ENCODE results near the gene SUGCT.

The SUGCT gene

GRCh38 chr7:40866601-40867000, 731.8 kb downstream of the SUGCT start:
- no peak overlapping the region for H3K4me3 ChIP-seq (replicated peaks; ENCODE audit: low read depth, low read length)
- no peak for DNase-seq (ENCODE audit: extremely low read depth, low read depth)
- TF ChIP-seq, protein P1, sequence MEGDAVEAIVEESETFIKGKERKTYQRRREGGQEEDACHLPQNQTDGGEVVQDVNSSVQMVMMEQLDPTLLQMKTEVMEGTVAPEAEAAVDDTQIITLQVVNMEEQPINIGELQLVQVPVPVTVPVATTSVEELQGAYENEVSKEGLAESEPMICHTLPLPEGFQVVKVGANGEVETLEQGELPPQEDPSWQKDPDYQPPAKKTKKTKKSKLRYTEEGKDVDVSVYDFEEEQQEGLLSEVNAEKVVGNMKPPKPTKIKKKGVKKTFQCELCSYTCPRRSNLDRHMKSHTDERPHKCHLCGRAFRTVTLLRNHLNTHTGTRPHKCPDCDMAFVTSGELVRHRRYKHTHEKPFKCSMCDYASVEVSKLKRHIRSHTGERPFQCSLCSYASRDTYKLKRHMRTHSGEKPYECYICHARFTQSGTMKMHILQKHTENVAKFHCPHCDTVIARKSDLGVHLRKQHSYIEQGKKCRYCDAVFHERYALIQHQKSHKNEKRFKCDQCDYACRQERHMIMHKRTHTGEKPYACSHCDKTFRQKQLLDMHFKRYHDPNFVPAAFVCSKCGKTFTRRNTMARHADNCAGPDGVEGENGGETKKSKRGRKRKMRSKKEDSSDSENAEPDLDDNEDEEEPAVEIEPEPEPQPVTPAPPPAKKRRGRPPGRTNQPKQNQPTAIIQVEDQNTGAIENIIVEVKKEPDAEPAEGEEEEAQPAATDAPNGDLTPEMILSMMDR (IDR thresholded peaks at IDR 0.05; ENCODE audit: low read depth, low read length, missing control alignments): no peak

GRCh38 chr7:40870108-40870507, 735.3 kb downstream of the SUGCT start:
- no peak for DNase-seq (ENCODE audit: extremely low read depth, low read depth)
- H3K4me3 ChIP-seq (replicated peaks; ENCODE audit: low read depth, low read length): no peak overlapping the region
- TF ChIP-seq, protein P1 (IDR thresholded peaks at IDR 0.05; ENCODE audit: low read depth, low read length, missing control alignments): no peak

- TF ChIP-seq, protein P1 (IDR thresholded peaks at IDR 0.05; ENCODE audit: low read depth, low read length, missing control alignments): no peak
- no peak overlapping the region for H3K4me3 ChIP-seq (replicated peaks; ENCODE audit: low read depth, low read length)
- peak; percentile 69 for DNase-seq (ENCODE audit: extremely low read depth, low read depth)
Measured at GRCh38 chr7:40873248-40873647, 738.4 kb downstream of the SUGCT start.

DNA sequence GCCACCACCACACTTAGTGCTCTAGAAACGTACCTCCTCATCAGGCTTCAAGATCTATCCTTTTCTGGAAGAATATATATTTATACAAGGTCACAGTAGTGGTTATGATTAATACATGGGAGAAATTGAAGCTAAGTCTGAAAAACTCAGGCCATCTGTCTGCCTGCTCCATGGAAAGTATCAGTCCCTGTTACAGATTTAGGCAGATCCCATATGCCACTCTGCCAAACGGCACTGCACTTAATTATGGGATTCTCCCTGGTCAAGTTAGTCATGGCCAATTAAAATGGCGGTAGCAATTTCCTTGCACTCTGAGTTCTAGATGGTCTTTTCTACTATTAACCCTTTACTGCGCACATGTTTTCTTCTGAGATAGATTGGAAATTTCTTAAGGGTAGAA, 740.0 kb downstream of the SUGCT start:
- H3K4me3 ChIP-seq (replicated peaks; ENCODE audit: low read depth, low read length): no peak overlapping the region
- DNase-seq (ENCODE audit: extremely low read depth, low read depth): no peak
- TF ChIP-seq, protein P1 (IDR thresholded peaks at IDR 0.05; ENCODE audit: low read depth, low read length, missing control alignments): no peak

- no peak for DNase-seq (ENCODE audit: extremely low read depth, low read depth)
- H3K4me3 ChIP-seq (replicated peaks; ENCODE audit: low read depth, low read length): no peak overlapping the region
- TF ChIP-seq, protein P1 (IDR thresholded peaks at IDR 0.05; ENCODE audit: low read depth, low read length, missing control alignments): no peak
Measured at GRCh38 chr7:40876601-40877000, 741.8 kb downstream of the SUGCT start.

- no peak overlapping the region for H3K4me3 ChIP-seq (replicated peaks; ENCODE audit: low read depth, low read length)
- TF ChIP-seq, protein P1 (IDR thresholded peaks at IDR 0.05; ENCODE audit: low read depth, low read length, missing control alignments): no peak
- DNase-seq (ENCODE audit: extremely low read depth, low read depth): no peak
Measured at GRCh38 chr7:40879941-40880543, 745.2 kb downstream of the SUGCT start.

- TF ChIP-seq, protein P1 (IDR thresholded peaks at IDR 0.05; ENCODE audit: low read depth, low read length, missing control alignments): no peak
- DNase-seq (ENCODE audit: extremely low read depth, low read depth): no peak
- no peak overlapping the region for H3K4me3 ChIP-seq (replicated peaks; ENCODE audit: low read depth, low read length)
Measured at GRCh38 chr7:40880581-40880980, 745.8 kb downstream of the SUGCT start.
